Thyroid gland (tissue), 4 donors: ENCODE data around the gene ZNF598.

ENCODE experiments used
- POLR2A ChIP-seq, 2 donors: fragments of 450-650 bp; IDR thresholded peaks; one replicate each; pipeline ENCODE4 v1.6.1; 2017; ENCODE audit warnings: antibody characterized with exemption in 2 of 2, mild to moderate bottlenecking in 2 of 2, moderate library complexity in 1 of 2
- TF ChIP-seq, protein P1 (sequence below), 6 experiments: fragments of 200-600 bp in 3 of 6; fragments of 450-650 bp in 3 of 6; sonication (generic) in 3 of 6; IDR thresholded peaks; one replicate each; pipeline ENCODE4 v1.5.1; 2016 to 2019; ENCODE audit warnings: antibody characterized with exemption in 6 of 6, mild to moderate bottlenecking in 2 of 6, inconsistent platforms in 1 of 6, moderate library complexity in 1 of 6

DNA sequence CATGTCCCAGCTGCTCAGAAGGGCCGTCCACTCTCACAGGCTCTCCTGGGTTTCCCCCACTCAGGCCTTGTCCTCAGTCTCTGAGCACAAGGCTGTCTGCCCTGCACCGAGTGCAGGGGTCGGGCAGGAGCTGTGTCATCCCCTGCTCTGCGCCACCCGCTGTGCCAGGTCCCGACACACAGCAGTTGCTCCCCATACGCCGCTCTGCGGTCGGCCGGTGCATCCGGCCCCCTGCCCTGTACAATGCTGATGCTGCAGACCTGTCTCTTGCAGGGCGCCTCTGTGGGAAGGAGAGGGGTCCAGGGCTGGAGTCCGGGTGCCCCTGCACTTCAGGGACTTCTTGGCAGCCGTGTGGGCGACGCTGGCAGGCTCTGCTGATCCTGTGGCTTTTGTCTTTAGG lies 44.3 kb upstream of the ZNF598 start:
- no peak for TF ChIP-seq POLR2A (IDR thresholded peaks at IDR 0.05)
- TF ChIP-seq, protein P1, sequence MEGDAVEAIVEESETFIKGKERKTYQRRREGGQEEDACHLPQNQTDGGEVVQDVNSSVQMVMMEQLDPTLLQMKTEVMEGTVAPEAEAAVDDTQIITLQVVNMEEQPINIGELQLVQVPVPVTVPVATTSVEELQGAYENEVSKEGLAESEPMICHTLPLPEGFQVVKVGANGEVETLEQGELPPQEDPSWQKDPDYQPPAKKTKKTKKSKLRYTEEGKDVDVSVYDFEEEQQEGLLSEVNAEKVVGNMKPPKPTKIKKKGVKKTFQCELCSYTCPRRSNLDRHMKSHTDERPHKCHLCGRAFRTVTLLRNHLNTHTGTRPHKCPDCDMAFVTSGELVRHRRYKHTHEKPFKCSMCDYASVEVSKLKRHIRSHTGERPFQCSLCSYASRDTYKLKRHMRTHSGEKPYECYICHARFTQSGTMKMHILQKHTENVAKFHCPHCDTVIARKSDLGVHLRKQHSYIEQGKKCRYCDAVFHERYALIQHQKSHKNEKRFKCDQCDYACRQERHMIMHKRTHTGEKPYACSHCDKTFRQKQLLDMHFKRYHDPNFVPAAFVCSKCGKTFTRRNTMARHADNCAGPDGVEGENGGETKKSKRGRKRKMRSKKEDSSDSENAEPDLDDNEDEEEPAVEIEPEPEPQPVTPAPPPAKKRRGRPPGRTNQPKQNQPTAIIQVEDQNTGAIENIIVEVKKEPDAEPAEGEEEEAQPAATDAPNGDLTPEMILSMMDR (IDR thresholded peaks at IDR 0.05) = no peak
